ENCODE results near the gene C10orf143.
A peak's percentile ranks its signal among the peaks of the same experiment; 100 is the strongest.

C10orf143 gene

GRCh38 chr10:130018265-130018664 is 92.4 kb downstream of the C10orf143 start:
- in situ Hi-C loops (cut with HindIII; ENCODE audit: low sequenced_read_pairs), result no loop called here
- no peak overlapping the region for H3K4me3 ChIP-seq (ENCODE audit: low read depth, low read length)
- no peak for TF ChIP-seq CTCF (IDR thresholded peaks at IDR 0.05; ENCODE audit: low read depth, low read length, missing control alignments)
- DNase-seq (ENCODE audit: low read depth), result peak; percentile 9

- in situ Hi-C loops (cut with HindIII; ENCODE audit: low sequenced_read_pairs), result no loop called here
- no peak overlapping the region for H3K4me3 ChIP-seq (ENCODE audit: low read depth, low read length)
- no peak for TF ChIP-seq CTCF (IDR thresholded peaks at IDR 0.05; ENCODE audit: low read depth, low read length, missing control alignments)
- DNase-seq (ENCODE audit: low read depth), result no peak
Measured at GRCh38 chr10:130017631-130018022, 93.0 kb downstream of the C10orf143 start.

GRCh38 chr10:130016993-130017630 is 93.5 kb downstream of the C10orf143 start:
- in situ Hi-C loops (cut with HindIII; ENCODE audit: low sequenced_read_pairs), result no loop called here
- DNase-seq (ENCODE audit: low read depth), result no peak
- no peak for TF ChIP-seq CTCF (IDR thresholded peaks at IDR 0.05; ENCODE audit: low read depth, low read length, missing control alignments)
- no peak overlapping the region for H3K4me3 ChIP-seq (ENCODE audit: low read depth, low read length)

- H3K4me3 ChIP-seq (ENCODE audit: low read depth, low read length), result no peak overlapping the region
- TF ChIP-seq CTCF (IDR thresholded peaks at IDR 0.05; ENCODE audit: low read depth, low read length, missing control alignments), result no peak
- in situ Hi-C loops (cut with HindIII; ENCODE audit: low sequenced_read_pairs), result no loop called here
- DNase-seq (ENCODE audit: low read depth), result no peak
Measured at GRCh38 chr10:130016095-130016494, 94.5 kb downstream of the C10orf143 start.

GRCh38 chr10:130015075-130015695 is 95.4 kb downstream of the C10orf143 start:
- H3K4me3 ChIP-seq (ENCODE audit: low read depth, low read length), result no peak overlapping the region
- no peak for TF ChIP-seq CTCF (IDR thresholded peaks at IDR 0.05; ENCODE audit: low read depth, low read length, missing control alignments)
- in situ Hi-C loops (cut with HindIII; ENCODE audit: low sequenced_read_pairs), result no loop called here
- no peak for DNase-seq (ENCODE audit: low read depth)

- in situ Hi-C loops (cut with HindIII; ENCODE audit: low sequenced_read_pairs), result no loop called here
- DNase-seq (ENCODE audit: low read depth), result no peak
- H3K4me3 ChIP-seq (ENCODE audit: low read depth, low read length), result no peak overlapping the region
- TF ChIP-seq CTCF (IDR thresholded peaks at IDR 0.05; ENCODE audit: low read depth, low read length, missing control alignments), result no peak
Measured at GRCh38 chr10:130014263-130015074, 96.2 kb downstream of the C10orf143 start.

Data from astrocyte of the cerebellum (primary cell).